PC-9 (cell line): ENCODE measurements around the gene APOBEC3B. TPM values are rescaled to one million over a fixed set of nuclear protein-coding genes. Genes with fewer than 3 reads are reported as not detected.
"Not testable (repeated sequence)": the region's sequence is repeated elsewhere in the genome, so short reads cannot be mapped to it uniquely, and the experiment has no call there.

ENCODE experiments used
- BruUV-seq: library from RNA; stranded (reverse); fragments of 400-500 nt; replicated peaks from 2 replicates; lab custom pipeline; 2021; lab: Mats Ljungman, UMichigan
- CTCF ChIA-PET: fragments of 300-600 bp; sonication (Branson Sonifier 250); formaldehyde crosslinking; loops from one replicate; lab custom pipeline; 2022; ENCODE audit warnings: antibody characterized with exemption; lab: Charles Lee
- POLR2A ChIA-PET: fragments of 300-600 bp; sonication (Branson Sonifier 250); formaldehyde crosslinking; loops from one replicate; lab custom pipeline; 2022; ENCODE audit warnings: antibody characterized with exemption; ENCODE audit not compliant: unreplicated experiment; lab: Charles Lee
- DNase-seq, 2 experiments: peaks; one replicate each; pipeline versions ENCODE4 v3.0.0 to v3.0.0-alpha.2; 2015 to 2022; ENCODE audit warnings: mixed read lengths in 1 of 2
- H2AFZ ChIP-seq: fragments of 200-600 bp; sonication (generic); 2 replicates; pipeline ENCODE4 v1.8.1; 2017; ENCODE audit warnings: antibody characterized with exemption
- H3F3A ChIP-seq: fragments of 200-600 bp; sonication (generic); 2 replicates; pipeline ENCODE4 v1.8.1; 2017; ENCODE audit warnings: antibody characterized with exemption, mild to moderate bottlenecking, low read depth; ENCODE audit not compliant: insufficient read depth
- H3K27ac ChIP-seq: fragments of 200-600 bp; sonication (generic); 2 replicates; pipeline ENCODE4 v1.6.1; 2016; ENCODE audit warnings: mixed run types
- H3K27me3 ChIP-seq: fragments of 200-600 bp; sonication (generic); 2 replicates; pipeline ENCODE4 v1.6.1; 2016; ENCODE audit warnings: low read depth, mixed run types; ENCODE audit not compliant: insufficient read depth
- H3K36me3 ChIP-seq: fragments of 200-600 bp; sonication (generic); 2 replicates; pipeline ENCODE4 v1.6.1; 2016; ENCODE audit warnings: low read depth, mixed run types
- H3K4me1 ChIP-seq: fragments of 200-600 bp; sonication (generic); replicated peaks from 2 replicates; pipeline ENCODE4 v1.6.1; 2016; ENCODE audit warnings: mixed run types; ENCODE audit not compliant: insufficient read depth
- H3K4me2 ChIP-seq: fragments of 200-600 bp; sonication (generic); 2 replicates; pipeline ENCODE4 v1.6.1; 2017; ENCODE audit warnings: mixed run types
- H3K4me3 ChIP-seq: fragments of 200-600 bp; sonication (generic); 2 replicates; pipeline ENCODE4 v1.6.1; 2016; ENCODE audit warnings: mixed run types
- H3K79me2 ChIP-seq: fragments of 200-600 bp; sonication (generic); 2 replicates; pipeline ENCODE4 v1.6.1; 2017; ENCODE audit warnings: low read depth, mixed run types
- H3K9me2 ChIP-seq: fragments of 200-600 bp; sonication (generic); 2 replicates; pipeline ENCODE4 v1.8.1; 2017; ENCODE audit warnings: mild to moderate bottlenecking; ENCODE audit not compliant: insufficient read depth
- H3K9me3 ChIP-seq: fragments of 200-600 bp; sonication (generic); 2 replicates; pipeline ENCODE4 v1.8.1; 2016; ENCODE audit warnings: low read depth; ENCODE audit not compliant: insufficient read depth
- H4K20me1 ChIP-seq: fragments of 200-600 bp; sonication (generic); 2 replicates; pipeline ENCODE4 v1.8.1; 2017; ENCODE audit not compliant: insufficient read depth
- CTCF ChIP-seq: fragments of 200-600 bp; sonication (generic); conservative IDR thresholded peaks from 2 replicates; pipeline ENCODE4 v1.6.1; 2017; ENCODE audit warnings: mixed run types, antibody characterized with exemption, mild to moderate bottlenecking, moderate library complexity
- EZH2 ChIP-seq: fragments of 200-600 bp; sonication (generic); IDR thresholded peaks from 2 replicates; pipeline ENCODE4 v1.8.0; 2017; ENCODE audit warnings: antibody characterized with exemption, low read depth
- intact Hi-C: fragments of 100-400 bp; cut with micrococcal nuclease; formaldehyde crosslinking; loops from one replicate; pipeline ENCODE4 v1.10.0; 2022; ENCODE audit not compliant: unreplicated experiment
- total RNA-seq: library from RNA; stranded (reverse); gene quantifications from 2 replicates; pipeline ENCODE4 v1.2.3, GENCODE V29; 2021

The APOBEC3B gene
- total RNA-seq, 1 experiment from 2014 or later: 66.5 TPM

GRCh38 chr22:38986629-38987028 is 4.5 kb downstream of the APOBEC3B start:
- no peaks in the 10 kb centered on the region for H4K20me1 ChIP-seq
- H3K27me3 ChIP-seq: no peaks in the 10 kb centered on the region
- H3K4me2 ChIP-seq: no peak overlapping the region
- ChIA-PET CTCF (interaction anchor here (0.8 kb wide), 1 partner anchor 35 kb away, joined by 4 read pairs; no protein-coding TSS in a partner anchor), POLR2A (interaction anchor here (0.6 kb wide), 1 partner anchor 104 kb away, joined by 5 read pairs; no protein-coding TSS in a partner anchor)
- peaks cover 13% of the 10 kb centered on the region for H3K9me3 ChIP-seq
- no peak overlapping the region for H3K27ac ChIP-seq
- peaks cover 42% of the 10 kb centered on the region for H3K4me1 ChIP-seq
- TF ChIP-seq CTCF (no peak), EZH2 (no peak)
- H3F3A ChIP-seq: peaks cover 23% of the 10 kb centered on the region
- no peak for DNase-seq
- H3K4me3 ChIP-seq: no peak overlapping the region
- H3K9me2 ChIP-seq: no peaks in the 10 kb centered on the region
- no peak overlapping the region for H2AFZ ChIP-seq
- H3K79me2 ChIP-seq: peaks cover 14% of the 10 kb centered on the region
- intact Hi-C loops: loop anchor here (10.0 kb wide), 1 partner anchor 232 kb away; the partner anchor contains the start of gene SUN2
- peaks cover 11% of the 10 kb centered on the region for H3K36me3 ChIP-seq
- BruUV-seq: no TSS peak

- H2AFZ ChIP-seq: no peak overlapping the region
- no TSS peak for BruUV-seq
- ChIA-PET CTCF (interaction anchor here (0.8 kb wide), 1 partner anchor 36 kb away, joined by 4 read pairs; no protein-coding TSS in a partner anchor), POLR2A (interaction anchor here (0.6 kb wide), 1 partner anchor 103 kb away, joined by 5 read pairs; no protein-coding TSS in a partner anchor)
- peaks cover 20% of the 10 kb centered on the region for H3F3A ChIP-seq
- no peaks in the 10 kb centered on the region for H3K9me2 ChIP-seq
- H3K79me2 ChIP-seq: peaks cover 14% of the 10 kb centered on the region
- no peaks in the 10 kb centered on the region for H3K27me3 ChIP-seq
- no peak overlapping the region for H3K4me2 ChIP-seq
- H3K36me3 ChIP-seq: peaks cover 11% of the 10 kb centered on the region
- DNase-seq: no peak
- peaks cover 39% of the 10 kb centered on the region for H3K4me1 ChIP-seq
- no peak overlapping the region for H3K4me3 ChIP-seq
- no peak overlapping the region for H3K27ac ChIP-seq
- intact Hi-C loops: loop anchor here (10.0 kb wide), 1 partner anchor 233 kb away; the partner anchor contains the start of gene SUN2
- TF ChIP-seq EZH2 (no peak), CTCF (no peak)
- no peaks in the 10 kb centered on the region for H4K20me1 ChIP-seq
- H3K9me3 ChIP-seq: peaks cover 13% of the 10 kb centered on the region
These were observed 5.2 kb downstream of the APOBEC3B start for GRCh38 chr22:38987171-38987895.

- no TSS peak for BruUV-seq
- Histone ChIP-seq H3F3A (peaks cover 7% of the 10 kb centered on the region), H3K4me3 (no peak overlapping the region), H3K79me2 (no peaks in the 10 kb centered on the region), H3K27ac (no peak overlapping the region), H3K9me3 (no peaks in the 10 kb centered on the region), H3K9me2 (no peaks in the 10 kb centered on the region), H3K36me3 (no peaks in the 10 kb centered on the region), H3K27me3 (no peaks in the 10 kb centered on the region), H2AFZ (no peak overlapping the region), H4K20me1 (no peaks in the 10 kb centered on the region), H3K4me1 (peaks cover 18% of the 10 kb centered on the region), H3K4me2 (no peak overlapping the region)
- ChIA-PET CTCF (no interaction called here), POLR2A (no interaction called here)
- intact Hi-C loops: loop anchor here (10.0 kb wide), 1 partner anchor 235 kb away; the partner anchor contains the start of gene SUN2
- TF ChIP-seq EZH2 (no peak), CTCF (no peak)
- DNase-seq: no peak
These were observed 7.3 kb downstream of the APOBEC3B start for GRCh38 chr22:38989466-38989865.

GRCh38 chr22:38992871-38993371 is 10.8 kb downstream of the APOBEC3B start:
- intact Hi-C loops, H3K4me1 ChIP-seq, POLR2A ChIA-PET, CTCF ChIA-PET, H4K20me1 ChIP-seq, H3F3A ChIP-seq, H3K79me2 ChIP-seq, DNase-seq, H3K9me3 ChIP-seq, H3K27me3 ChIP-seq, H3K4me3 ChIP-seq, H3K9me2 ChIP-seq, H3K27ac ChIP-seq, H2AFZ ChIP-seq, BruUV-seq, H3K4me2 ChIP-seq, H3K36me3 ChIP-seq: not testable (repeated sequence)
